Smooth muscle cell (in vitro differentiated cells): ENCODE data around the gene PIM1. TPM values are rescaled to one million over a fixed set of nuclear protein-coding genes. Genes with fewer than 3 reads are reported as not detected.

Source experiments
- DNase-seq: peaks from one replicate; lab custom pipeline; 2025; ENCODE audit not compliant: unreplicated experiment; lab: John Stamatoyannopoulos, UW
- H2AFZ ChIP-seq: fragments of 200-600 bp; sonication (generic); 2 replicates; pipeline ENCODE4 v1.6.0; 2016; ENCODE audit warnings: antibody characterized with exemption, low read depth, mild to moderate bottlenecking
- H3F3A ChIP-seq: fragments of 200-600 bp; sonication (generic); 2 replicates; pipeline ENCODE4 v1.6.0; 2017; ENCODE audit warnings: antibody characterized with exemption, low read depth
- H3K27ac ChIP-seq: fragments of 200-600 bp; sonication (generic); 2 replicates; pipeline ENCODE4 v1.5.1; 2016; ENCODE audit warnings: low read depth, mild to moderate bottlenecking
- H3K27me3 ChIP-seq: fragments of 200-600 bp; sonication (generic); 2 replicates; pipeline ENCODE4 v1.6.1; 2016; ENCODE audit warnings: low read depth, mild to moderate bottlenecking
- H3K36me3 ChIP-seq: fragments of 200-600 bp; sonication (generic); 2 replicates; pipeline ENCODE4 v1.5.1; 2016; ENCODE audit warnings: low read depth
- H3K4me1 ChIP-seq: fragments of 200-600 bp; sonication (generic); 2 replicates; pipeline ENCODE4 v1.5.1; 2016; ENCODE audit warnings: low read depth
- H3K4me2 ChIP-seq: fragments of 200-600 bp; sonication (generic); 2 replicates; pipeline ENCODE4 v1.6.0; 2016; ENCODE audit warnings: mild to moderate bottlenecking
- H3K4me3 ChIP-seq: fragments of 200-600 bp; sonication (generic); 2 replicates; pipeline ENCODE4 v1.5.1; 2016; ENCODE audit warnings: mild to moderate bottlenecking
- H3K79me2 ChIP-seq: fragments of 200-600 bp; sonication (generic); 2 replicates; pipeline ENCODE4 v1.6.0; 2016; ENCODE audit warnings: low read depth, mild to moderate bottlenecking
- H3K9ac ChIP-seq: fragments of 200-600 bp; sonication (generic); 2 replicates; pipeline ENCODE4 v1.6.0; 2016; ENCODE audit warnings: low read depth
- H3K9me3 ChIP-seq: fragments of 200-600 bp; sonication (generic); replicated peaks from 2 replicates; pipeline ENCODE4 v1.5.1; 2016; ENCODE audit warnings: low read depth
- H4K20me1 ChIP-seq: fragments of 200-600 bp; sonication (generic); 2 replicates; pipeline ENCODE4 v1.6.0; 2016; ENCODE audit warnings: low read depth
- WGBS: methylation state at CpG from one replicate; pipeline ENCODE4 v1.1.7; 2016; ENCODE audit warnings: low lambda C conversion rate; 5-methylcytosine and 5-hydroxymethylcytosine counted together
- polyA plus RNA-seq: library from polyadenylated mRNA; unstranded; fragments of >200 nt; fragmentation: Nextera tagmentation; extraction: Ambion mirVana; gene quantifications from 2 replicates; pipeline ENCODE4 v1.2.1, GENCODE V29; 2016
- total RNA-seq: library from RNA; depleted of rRNA; stranded (reverse); fragments of >200 nt; gene quantifications from 2 replicates; pipeline ENCODE4 v1.2.3, GENCODE V29; 2014
- TF ChIP-seq, protein P1 (sequence below): fragments of 200-600 bp; sonication (generic); IDR thresholded peaks from 2 replicates; pipeline ENCODE4 v1.5.1; 2017; ENCODE audit warnings: borderline replicate concordance, mild to moderate bottlenecking, antibody characterized with exemption; ENCODE audit not compliant: insufficient read depth, poor library complexity, severe bottlenecking

PIM1 gene
- total and polyA plus RNA-seq, 2 experiments from 2014 or later = 29.5 to 41.9 TPM

GRCh38 chr6:37176268-37177076 is 6.5 kb downstream of the PIM1 start:
- no peaks in the 10 kb centered on the region for H3K27me3 ChIP-seq
- 92% methylated on average over 15 of the region's 15 CpGs for WGBS

DNA sequence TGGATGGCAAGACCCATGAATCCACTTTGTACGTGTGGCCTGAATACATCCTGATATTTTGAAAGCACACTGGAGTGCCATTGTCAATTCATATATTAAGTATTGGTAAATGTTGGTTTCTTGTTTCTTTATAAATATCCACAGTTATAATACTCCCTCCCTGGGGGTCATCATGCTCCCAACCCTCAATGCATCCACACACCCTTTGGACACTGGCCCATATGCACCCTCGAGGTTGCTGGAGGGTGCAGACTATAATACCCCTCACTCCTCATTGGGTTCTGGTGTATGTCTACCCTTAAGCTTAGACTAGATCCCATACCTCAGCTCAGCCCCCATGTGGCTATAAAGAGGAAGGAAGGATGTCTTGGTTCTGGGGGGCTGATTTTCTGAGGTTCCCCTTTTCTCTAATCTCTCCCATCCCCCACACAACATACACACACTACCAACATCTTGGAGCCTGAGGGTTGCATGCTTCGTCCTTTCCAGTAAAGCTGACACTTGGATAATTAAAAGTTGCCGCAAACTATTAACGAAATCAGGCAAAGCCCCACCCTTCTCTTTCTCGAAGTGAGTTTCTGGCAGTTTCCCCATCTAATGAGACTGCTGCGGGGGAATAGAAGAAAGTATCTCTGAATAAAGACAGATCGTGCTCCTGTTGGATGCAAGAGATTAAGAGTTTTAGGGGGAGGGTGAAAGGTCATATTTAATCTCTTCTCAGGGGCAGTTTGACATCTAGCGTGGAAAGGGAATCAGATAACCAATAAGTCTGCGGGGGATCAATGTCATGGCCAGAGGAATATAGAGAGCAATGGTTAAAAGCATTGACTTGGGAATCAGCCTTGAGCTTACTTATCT is 7.4 kb downstream of the PIM1 start:
- peaks cover 20% of the 10 kb centered on the region for H3K36me3 ChIP-seq
- TF ChIP-seq, protein P1, sequence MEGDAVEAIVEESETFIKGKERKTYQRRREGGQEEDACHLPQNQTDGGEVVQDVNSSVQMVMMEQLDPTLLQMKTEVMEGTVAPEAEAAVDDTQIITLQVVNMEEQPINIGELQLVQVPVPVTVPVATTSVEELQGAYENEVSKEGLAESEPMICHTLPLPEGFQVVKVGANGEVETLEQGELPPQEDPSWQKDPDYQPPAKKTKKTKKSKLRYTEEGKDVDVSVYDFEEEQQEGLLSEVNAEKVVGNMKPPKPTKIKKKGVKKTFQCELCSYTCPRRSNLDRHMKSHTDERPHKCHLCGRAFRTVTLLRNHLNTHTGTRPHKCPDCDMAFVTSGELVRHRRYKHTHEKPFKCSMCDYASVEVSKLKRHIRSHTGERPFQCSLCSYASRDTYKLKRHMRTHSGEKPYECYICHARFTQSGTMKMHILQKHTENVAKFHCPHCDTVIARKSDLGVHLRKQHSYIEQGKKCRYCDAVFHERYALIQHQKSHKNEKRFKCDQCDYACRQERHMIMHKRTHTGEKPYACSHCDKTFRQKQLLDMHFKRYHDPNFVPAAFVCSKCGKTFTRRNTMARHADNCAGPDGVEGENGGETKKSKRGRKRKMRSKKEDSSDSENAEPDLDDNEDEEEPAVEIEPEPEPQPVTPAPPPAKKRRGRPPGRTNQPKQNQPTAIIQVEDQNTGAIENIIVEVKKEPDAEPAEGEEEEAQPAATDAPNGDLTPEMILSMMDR = no peak
- DNase-seq = no peak
- H3K4me3 ChIP-seq = no peak overlapping the region
- H4K20me1 ChIP-seq = peaks cover 29% of the 10 kb centered on the region
- WGBS = 72% methylated on average over 10 of the region's 10 CpGs
- no peaks in the 10 kb centered on the region for H3K27me3 ChIP-seq
- no peaks in the 10 kb centered on the region for H3K9me3 ChIP-seq
- H3K79me2 ChIP-seq = peaks cover 9% of the 10 kb centered on the region
- no peaks in the 10 kb centered on the region for H3K4me1 ChIP-seq
- no peak overlapping the region for H3K27ac ChIP-seq
- no peak overlapping the region for H3K9ac ChIP-seq
- H2AFZ ChIP-seq = no peak overlapping the region
- peaks cover 6% of the 10 kb centered on the region for H3F3A ChIP-seq
- H3K4me2 ChIP-seq = no peak overlapping the region

More at GRCh38 chr6:37176268-37177076, 6.5 kb downstream of the PIM1 start:
- no peak overlapping the region for H2AFZ ChIP-seq
- no peak overlapping the region for H3K4me3 ChIP-seq
- peaks cover 9% of the 10 kb centered on the region for H3K79me2 ChIP-seq
- DNase-seq = no peak
- no peaks in the 10 kb centered on the region for H3K4me1 ChIP-seq
- H3F3A ChIP-seq = peaks cover 6% of the 10 kb centered on the region
- H3K27ac ChIP-seq = no peak overlapping the region
- no peak overlapping the region for H3K4me2 ChIP-seq
- H3K9me3 ChIP-seq = no peaks in the 10 kb centered on the region
- peaks cover 20% of the 10 kb centered on the region for H3K36me3 ChIP-seq
- H3K9ac ChIP-seq = no peak overlapping the region
- TF ChIP-seq, protein P1 = no peak
- peaks cover 34% of the 10 kb centered on the region for H4K20me1 ChIP-seq

- TF ChIP-seq, protein P1 = no peak
- 89% methylated on average over 8 of the region's 8 CpGs for WGBS
Observed at GRCh38 chr6:37177935-37178517, 8.1 kb downstream of the PIM1 start.

More at GRCh38 chr6:37177935-37178517, 8.1 kb downstream of the PIM1 start:
- H3K27ac ChIP-seq = no peak overlapping the region
- H3F3A ChIP-seq = peaks cover 6% of the 10 kb centered on the region
- H3K4me2 ChIP-seq = no peak overlapping the region
- H4K20me1 ChIP-seq = peaks cover 22% of the 10 kb centered on the region
- no peaks in the 10 kb centered on the region for H3K4me1 ChIP-seq
- DNase-seq = no peak
- H3K4me3 ChIP-seq = no peak overlapping the region
- peaks cover 5% of the 10 kb centered on the region for H3K79me2 ChIP-seq
- no peaks in the 10 kb centered on the region for H3K27me3 ChIP-seq
- no peaks in the 10 kb centered on the region for H3K9me3 ChIP-seq
- H2AFZ ChIP-seq = no peak overlapping the region
- H3K9ac ChIP-seq = no peak overlapping the region
- peaks cover 17% of the 10 kb centered on the region for H3K36me3 ChIP-seq
